ENCODE measurements around the gene RAPGEF4.
"Not testable (repeated sequence)": the region's sequence is repeated elsewhere in the genome, so short reads cannot be mapped to it uniquely, and the experiment has no call there.

RAPGEF4 gene

GRCh38 chr2:173032032-173032431, 296.4 kb downstream of the RAPGEF4 start:
- DNase-seq (ENCODE audit: low read depth in 2 of 2): no peak

GRCh38 chr2:173033084-173033483, 297.4 kb downstream of the RAPGEF4 start:
- no peak for DNase-seq (ENCODE audit: low read depth in 2 of 2)

GRCh38 chr2:173034143-173034542, 298.5 kb downstream of the RAPGEF4 start:
- no peak for DNase-seq (ENCODE audit: low read depth in 2 of 2)

- DNase-seq (ENCODE audit: low read depth in 2 of 2): no peak
Measured at GRCh38 chr2:173037245-173038120, 301.8 kb downstream of the RAPGEF4 start.

GRCh38 chr2:173038257-173038656, 302.6 kb downstream of the RAPGEF4 start:
- DNase-seq (ENCODE audit: low read depth in 2 of 2): not testable (repeated sequence)

- DNase-seq (ENCODE audit: low read depth in 2 of 2): no peak
Measured at GRCh38 chr2:173040729-173041128, 305.1 kb downstream of the RAPGEF4 start.

- DNase-seq (ENCODE audit: low read depth in 2 of 2): no peak
Measured at GRCh38 chr2:173043476-173043875, 307.8 kb downstream of the RAPGEF4 start.

- DNase-seq (ENCODE audit: low read depth in 2 of 2): no peak
Measured at GRCh38 chr2:173043897-173044519, 308.4 kb downstream of the RAPGEF4 start.

GRCh38 chr2:173044686-173045085, 309.0 kb downstream of the RAPGEF4 start:
- no peak for DNase-seq (ENCODE audit: low read depth in 2 of 2)

GRCh38 chr2:173045181-173045580, 309.5 kb downstream of the RAPGEF4 start:
- DNase-seq (ENCODE audit: low read depth in 2 of 2): no peak

GRCh38 chr2:173048522-173048896, 312.9 kb downstream of the RAPGEF4 start:
- no peak for DNase-seq (ENCODE audit: low read depth in 2 of 2)

- DNase-seq (ENCODE audit: low read depth in 2 of 2): peak; percentile 4 to 23
Measured at GRCh38 chr2:173048897-173049661, 313.4 kb downstream of the RAPGEF4 start.

- DNase-seq (ENCODE audit: low read depth in 2 of 2): no peak
Measured at GRCh38 chr2:173049831-173050230, 314.2 kb downstream of the RAPGEF4 start.

- DNase-seq (ENCODE audit: low read depth in 2 of 2): no peak
Measured at GRCh38 chr2:173050684-173051083, 315.0 kb downstream of the RAPGEF4 start.

GRCh38 chr2:173051463-173052215, 316.0 kb downstream of the RAPGEF4 start:
- no peak for DNase-seq (ENCODE audit: low read depth in 2 of 2)

GRCh38 chr2:173053043-173053699, 317.5 kb downstream of the RAPGEF4 start:
- no peak for DNase-seq (ENCODE audit: low read depth in 2 of 2)

- no peak for DNase-seq (ENCODE audit: low read depth in 2 of 2)
Measured at GRCh38 chr2:173054466-173054865, 318.8 kb downstream of the RAPGEF4 start.

- no peak for DNase-seq (ENCODE audit: low read depth in 2 of 2)
Measured at GRCh38 chr2:173056705-173057364, 321.2 kb downstream of the RAPGEF4 start.

GRCh38 chr2:173058097-173058496, 322.5 kb downstream of the RAPGEF4 start:
- DNase-seq (ENCODE audit: low read depth in 2 of 2): no peak

GRCh38 chr2:173058673-173059072, 323.0 kb downstream of the RAPGEF4 start:
- DNase-seq (ENCODE audit: low read depth in 2 of 2): no peak

GRCh38 chr2:173059292-173059691, 323.6 kb downstream of the RAPGEF4 start:
- DNase-seq (ENCODE audit: low read depth in 2 of 2): no peak

Data from stimulated activated CD8-positive, alpha-beta memory T cell treated with anti-CD3 and anti-CD28 coated beads, Interleukin-2, amount 100 ng/mL, for 48 hours (primary cell).